HTERT RPE-1 (cell line): ENCODE results near the gene TCEAL9.
"Not testable (repeated sequence)": the region's sequence is repeated elsewhere in the genome, so short reads cannot be mapped to it uniquely, and the experiment has no call there.

Source experiments
- in situ Hi-C: fragments of 300-500 bp; cut with MboI; formaldehyde crosslinking; loops from 4 replicates; pipeline ENCODE4 v1.14.3; 2020; ENCODE audit warnings: low sequenced_read_pairs

Gene TCEAL9

GRCh38 chrX:103356130-103356798 is at the start of gene TCEAL9:
TSS of gene TCEAL9 (plus strand) at chrX:103356506. CDS start at chrX:103357685, 1,179 bp downstream.
- in situ Hi-C loops, result no loop called here

- in situ Hi-C loops, result no loop called here
Measured at GRCh38 chrX:103309860-103310554, 46.3 kb upstream of the TCEAL9 start.

GRCh38 chrX:103310555-103311398 is 45.5 kb upstream of the TCEAL9 start, which contains the start of gene BEX2:
TSS of gene BEX2 (minus strand) at chrX:103310990. CDS start at chrX:103309976, 1,014 bp downstream.
- in situ Hi-C loops, result no loop called here

GRCh38 chrX:103311399-103311780 is 44.9 kb upstream of the TCEAL9 start:
- in situ Hi-C loops, result no loop called here

GRCh38 chrX:103329991-103330390 is 26.3 kb upstream of the TCEAL9 start, which contains the start of gene TCEAL7:
TSS of gene TCEAL7 (plus strand) at chrX:103330239. CDS start at chrX:103331404, 1,165 bp downstream.
- in situ Hi-C loops, result no loop called here

GRCh38 chrX:103330681-103331288 is 25.5 kb upstream of the TCEAL9 start:
- in situ Hi-C loops, result no loop called here

GRCh38 chrX:103338663-103339062 is 17.6 kb upstream of the TCEAL9 start:
- in situ Hi-C loops, result no loop called here

- in situ Hi-C loops, result no loop called here
Measured at GRCh38 chrX:103343105-103343504, 13.2 kb upstream of the TCEAL9 start.

GRCh38 chrX:103344606-103345005 is 11.7 kb upstream of the TCEAL9 start:
- in situ Hi-C loops, result no loop called here

- in situ Hi-C loops, result no loop called here
Measured at GRCh38 chrX:103347682-103348397, 8.5 kb upstream of the TCEAL9 start.

- in situ Hi-C loops, result no loop called here
Measured at GRCh38 chrX:103356858-103357257, 552 bp downstream of the TCEAL9 start.

GRCh38 chrX:103357871-103358270 is 1.6 kb downstream of the TCEAL9 start:
- in situ Hi-C loops, result no loop called here

GRCh38 chrX:103359605-103360004 is 3.3 kb downstream of the TCEAL9 start:
- in situ Hi-C loops, result not testable (repeated sequence)

- in situ Hi-C loops, result no loop called here
Measured at GRCh38 chrX:103360092-103360491, 3.8 kb downstream of the TCEAL9 start.

- in situ Hi-C loops, result no loop called here
Measured at GRCh38 chrX:103360916-103361315, 4.6 kb downstream of the TCEAL9 start.

GRCh38 chrX:103361798-103362197 is 5.5 kb downstream of the TCEAL9 start:
- in situ Hi-C loops, result no loop called here

- in situ Hi-C loops, result no loop called here
Measured at GRCh38 chrX:103362474-103362873, 6.2 kb downstream of the TCEAL9 start.

GRCh38 chrX:103363046-103363445 is 6.7 kb downstream of the TCEAL9 start:
- in situ Hi-C loops, result no loop called here

GRCh38 chrX:103367502-103367901 is 11.2 kb downstream of the TCEAL9 start:
- in situ Hi-C loops, result no loop called here

- in situ Hi-C loops, result no loop called here
Measured at GRCh38 chrX:103369479-103369878, 13.2 kb downstream of the TCEAL9 start.
